DMS114 treated with DMSO at 0.1 percent for 48 hours (cell line): ENCODE measurements around the gene PRR36.

Experiments used
- DNase-seq: peaks from one replicate; lab custom pipeline; 2025; ENCODE audit not compliant: unreplicated experiment; lab: John Stamatoyannopoulos, UW

The PRR36 gene

GRCh38 chr19:7913652-7914051 is 39.5 kb upstream of the PRR36 start:
- DNase-seq: no peak

- DNase-seq: no peak
Observed at GRCh38 chr19:7912697-7913564, 38.7 kb upstream of the PRR36 start.

GRCh38 chr19:7912144-7912696 is 38.0 kb upstream of the PRR36 start:
- no peak for DNase-seq

- DNase-seq: no peak
Observed at GRCh38 chr19:7911508-7912143, 37.4 kb upstream of the PRR36 start.

GRCh38 chr19:7910321-7911161 is 36.4 kb upstream of the PRR36 start:
- no peak for DNase-seq

GRCh38 chr19:7909471-7910067 is 35.4 kb upstream of the PRR36 start:
- no peak for DNase-seq

GRCh38 chr19:7908742-7909461 is 34.7 kb upstream of the PRR36 start:
- DNase-seq: no peak

- DNase-seq: no peak
Observed at GRCh38 chr19:7908078-7908699, 34.0 kb upstream of the PRR36 start.

- no peak for DNase-seq
Observed at GRCh38 chr19:7907544-7907943, 33.4 kb upstream of the PRR36 start.

GRCh38 chr19:7907122-7907521 is 32.9 kb upstream of the PRR36 start:
- no peak for DNase-seq

GRCh38 chr19:7905859-7906258 is 31.7 kb upstream of the PRR36 start:
- DNase-seq: no peak

- DNase-seq: no peak
Observed at GRCh38 chr19:7905268-7905667, 31.1 kb upstream of the PRR36 start.

GRCh38 chr19:7904074-7905020 is 30.2 kb upstream of the PRR36 start:
- no peak for DNase-seq

GRCh38 chr19:7903244-7904073 is 29.3 kb upstream of the PRR36 start, which contains the start of gene MAP2K7:
MAP2K7 (plus strand) TSS chr19:7903877; CDS start chr19:7903945, 68 bp downstream.
- DNase-seq: peak; percentile 94

GRCh38 chr19:7902796-7903243 is 28.6 kb upstream of the PRR36 start:
- DNase-seq: no peak

- no peak for DNase-seq
Observed at GRCh38 chr19:7901337-7901736, 27.1 kb upstream of the PRR36 start.

GRCh38 chr19:7900931-7901330 is 26.7 kb upstream of the PRR36 start:
- DNase-seq: no peak
